GM10266 (cell line): Measurements from ENCODE around the gene DCP1B.

Source experiments
- DNase-seq: peaks from one replicate; pipeline ENCODE4 v3.0.0; 2012; ENCODE audit errors: extremely low spot score
- CTCF ChIP-seq: IDR thresholded peaks from 2 replicates; pipeline ENCODE4 v1.5.1; 2012; ENCODE audit warnings: mild to moderate bottlenecking, low read depth; ENCODE audit not compliant: control insufficient read depth, insufficient read depth; ENCODE audit errors: missing control alignments

The DCP1B gene

GRCh38 chr12:1972856-1973317 is 31.4 kb downstream of the DCP1B start:
- no peak for DNase-seq
- TF ChIP-seq CTCF: no peak

GRCh38 chr12:1972260-1972659 is 32.0 kb downstream of the DCP1B start:
- TF ChIP-seq CTCF: no peak
- DNase-seq: no peak

GRCh38 chr12:1970331-1970900 is 33.8 kb downstream of the DCP1B start:
- DNase-seq: no peak
- TF ChIP-seq CTCF: no peak

GRCh38 chr12:1966561-1967226 is 37.6 kb downstream of the DCP1B start:
- no peak for DNase-seq
- TF ChIP-seq CTCF: no peak

GRCh38 chr12:1965916-1966315 is 38.3 kb downstream of the DCP1B start:
- TF ChIP-seq CTCF: no peak
- DNase-seq: no peak

- no peak for DNase-seq
- TF ChIP-seq CTCF: no peak
Measured at GRCh38 chr12:1962051-1963020, 41.9 kb downstream of the DCP1B start.
